Stimulated activated CD4-positive, alpha-beta T cell treated with anti-CD3 and anti-CD28 coated beads, Interleukin-1b, Interleukin-23, amount 100 ng/mL, for 48 hours (primary cell): Measurements from ENCODE around the gene PABPC1L.

Source experiments
- DNase-seq: peaks from one replicate; pipeline ENCODE4 v3.0.0-alpha.2; 2020

The PABPC1L gene

DNA sequence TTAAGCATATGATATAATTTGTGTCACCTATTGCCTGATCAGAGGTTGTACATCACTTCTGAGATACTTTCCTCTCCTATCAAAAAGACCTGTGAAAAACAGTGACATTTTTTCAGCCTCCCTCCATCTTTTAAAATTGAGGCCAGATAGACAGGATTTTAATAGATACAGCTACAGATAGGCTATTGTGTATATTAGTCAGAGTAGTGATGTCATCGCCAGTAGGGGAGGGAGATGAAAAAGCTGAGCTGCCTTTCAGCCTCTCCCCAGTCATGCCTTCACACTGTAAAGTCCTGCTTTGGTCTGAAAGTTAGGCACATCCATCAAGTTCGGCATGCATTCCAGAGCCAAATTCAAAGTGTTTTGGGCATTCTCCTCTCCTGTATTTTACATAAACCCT, 7.9 kb upstream of the PABPC1L start:
- no peak for DNase-seq

DNA sequence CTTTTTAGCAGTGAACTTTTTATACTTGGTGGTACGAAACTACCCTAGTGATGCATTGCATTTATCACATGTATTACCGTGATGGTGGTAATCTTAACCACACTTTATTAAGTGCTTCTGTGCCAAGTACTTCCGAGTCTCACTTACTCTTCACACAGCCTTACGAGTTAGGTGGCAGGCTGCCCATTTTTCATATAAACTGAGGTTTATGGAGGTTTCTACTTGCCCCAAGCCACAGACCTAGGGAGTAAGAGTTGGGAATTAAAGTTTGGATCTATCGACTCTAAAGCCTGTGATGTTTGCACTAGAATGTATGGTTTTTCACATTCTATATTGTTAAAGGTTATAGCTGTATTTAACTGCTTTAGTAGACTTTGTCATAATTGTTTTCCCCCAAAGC, 5.5 kb upstream of the PABPC1L start:
- no peak for DNase-seq

DNA sequence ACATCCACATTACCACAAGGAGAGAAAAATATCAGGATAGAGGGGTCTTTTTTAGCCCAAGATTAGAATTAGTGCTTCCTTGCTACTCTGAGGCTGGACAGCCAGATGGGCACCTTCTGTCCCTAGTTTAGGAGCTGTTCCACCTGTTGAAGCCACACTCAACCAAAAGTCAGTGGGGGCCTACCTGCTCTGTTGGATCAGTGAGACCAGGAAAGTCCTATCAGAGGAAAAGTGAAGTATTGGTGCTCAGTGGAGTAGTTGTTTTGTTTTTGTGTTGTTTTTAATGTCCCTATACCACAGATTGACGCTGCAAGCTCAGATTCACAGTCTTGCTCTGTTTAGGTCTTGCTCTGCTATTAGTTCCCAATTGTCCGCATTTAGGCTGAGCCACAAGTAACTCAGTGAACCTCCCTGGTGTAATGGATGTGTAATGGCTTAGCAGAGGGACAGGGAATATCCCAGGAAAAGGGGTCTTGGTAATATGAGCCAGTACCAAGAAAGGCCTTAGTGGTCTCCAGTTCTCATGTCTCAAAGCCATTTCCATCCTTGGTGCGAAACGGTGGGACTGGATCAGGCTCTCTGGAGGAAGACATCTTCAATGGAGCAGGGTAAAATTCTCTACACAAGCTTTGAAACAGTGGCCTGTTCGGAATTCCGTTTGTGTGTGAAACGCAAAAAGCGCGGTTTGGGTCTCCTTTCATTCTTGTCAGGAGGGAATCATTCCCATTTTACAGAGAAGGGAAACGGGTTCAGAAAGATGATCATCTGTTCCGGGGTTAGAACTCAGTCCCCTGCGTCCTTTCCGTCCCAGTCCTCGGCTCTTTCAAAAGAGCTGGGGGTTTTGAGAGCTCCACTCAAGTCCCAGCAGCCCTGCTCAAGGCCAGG, 631 bp upstream of the PABPC1L start:
- no peak for DNase-seq

DNA sequence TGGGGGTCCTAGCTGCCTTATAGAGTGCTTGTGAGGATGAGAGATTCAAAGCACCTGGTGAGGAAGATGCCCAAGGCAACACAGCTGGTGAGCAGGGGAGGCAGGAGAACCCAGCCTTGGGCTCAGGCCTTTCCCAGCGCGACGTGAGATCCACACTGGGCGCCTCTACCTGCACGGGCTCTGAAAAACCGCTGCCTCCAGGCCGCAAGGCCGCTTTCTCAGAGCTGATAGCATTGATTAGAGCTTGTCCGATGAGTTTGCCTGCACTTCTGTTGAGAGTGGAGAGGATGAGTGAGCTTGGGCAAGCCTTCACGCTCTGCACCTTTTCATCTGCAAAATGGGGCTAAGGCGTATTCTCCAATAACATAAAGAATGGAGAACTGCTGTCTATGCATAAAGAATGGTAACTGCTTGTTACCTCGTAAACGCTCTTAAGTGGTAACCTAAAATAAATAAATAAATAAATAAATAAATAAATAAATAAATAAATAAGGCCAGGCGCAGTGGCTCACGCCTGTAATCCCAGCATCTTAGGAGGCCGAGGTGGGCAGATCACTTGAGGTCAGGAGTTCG, 916 bp downstream of the PABPC1L start:
- DNase-seq: no peak

DNA sequence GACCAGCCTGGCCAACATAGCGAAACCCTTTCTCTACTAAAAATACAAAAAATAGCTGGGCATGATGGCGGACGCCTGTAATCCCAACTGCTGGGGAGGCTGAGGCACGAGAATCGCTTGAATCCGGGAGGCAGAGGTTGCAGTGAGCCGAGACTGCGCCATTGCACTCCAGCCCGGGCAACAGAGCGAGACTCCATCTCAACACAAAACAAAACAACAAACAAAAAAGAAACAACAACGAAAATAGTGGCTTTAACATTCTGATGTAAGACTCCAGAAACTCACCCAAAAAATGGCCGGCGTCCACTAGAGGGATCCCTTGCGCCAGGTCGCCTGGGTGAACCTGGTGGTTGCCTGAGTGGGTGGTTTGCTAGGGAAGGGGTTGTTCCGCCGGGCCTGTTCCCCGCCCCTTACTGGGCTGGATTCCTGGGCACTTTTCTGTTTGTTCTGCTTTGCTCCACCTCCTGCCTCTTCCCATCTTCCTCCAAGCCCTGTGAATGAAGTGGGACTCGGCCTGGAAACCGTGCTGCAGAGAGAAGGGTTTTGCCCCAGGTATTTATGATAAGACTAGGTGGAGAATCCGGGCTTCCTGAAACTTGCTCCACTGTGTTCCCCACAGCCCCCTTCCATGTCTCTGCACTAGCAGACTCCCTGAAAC, 1.5 kb downstream of the PABPC1L start:
- DNase-seq: peak; percentile 48

DNA sequence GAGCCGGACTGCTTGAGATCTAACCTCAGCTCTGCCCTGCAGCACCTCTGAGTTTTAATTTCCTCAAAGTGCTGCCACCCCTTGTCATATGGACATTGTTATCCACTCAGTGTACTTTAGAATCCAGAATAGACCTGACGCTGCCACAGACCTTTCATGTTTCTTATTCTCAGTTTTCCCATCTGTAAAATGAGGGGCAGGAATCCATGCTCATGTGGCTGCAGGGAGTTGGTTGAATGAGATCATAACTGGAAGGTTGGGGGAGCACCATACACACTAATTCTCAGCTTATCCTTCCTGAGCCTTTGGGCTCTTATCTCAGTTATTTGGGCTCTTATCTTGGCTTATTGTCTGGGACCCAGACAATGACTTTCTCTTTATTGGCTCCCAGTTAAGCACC, 2.3 kb downstream of the PABPC1L start:
- DNase-seq: no peak

DNA sequence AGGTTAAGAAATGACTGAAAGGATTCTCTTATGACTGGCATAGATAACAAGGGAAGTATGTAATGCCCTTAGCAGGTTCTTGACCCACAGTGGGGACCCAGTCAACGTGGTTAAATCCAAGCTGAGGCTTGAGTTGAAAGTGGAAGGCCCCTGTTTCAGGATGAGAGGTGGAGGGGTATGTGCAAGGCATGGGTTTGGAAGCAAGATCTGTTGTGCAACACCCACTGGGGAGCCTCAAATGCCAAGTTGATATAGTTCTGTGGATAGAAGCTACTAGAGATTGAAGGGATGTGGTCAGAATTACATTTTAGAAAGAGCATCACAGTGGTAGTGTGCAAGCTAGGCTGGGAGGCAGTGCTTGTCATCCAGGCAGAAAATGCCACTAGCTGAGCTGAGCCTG, 5.1 kb downstream of the PABPC1L start:
- peak; percentile 33 for DNase-seq

DNA sequence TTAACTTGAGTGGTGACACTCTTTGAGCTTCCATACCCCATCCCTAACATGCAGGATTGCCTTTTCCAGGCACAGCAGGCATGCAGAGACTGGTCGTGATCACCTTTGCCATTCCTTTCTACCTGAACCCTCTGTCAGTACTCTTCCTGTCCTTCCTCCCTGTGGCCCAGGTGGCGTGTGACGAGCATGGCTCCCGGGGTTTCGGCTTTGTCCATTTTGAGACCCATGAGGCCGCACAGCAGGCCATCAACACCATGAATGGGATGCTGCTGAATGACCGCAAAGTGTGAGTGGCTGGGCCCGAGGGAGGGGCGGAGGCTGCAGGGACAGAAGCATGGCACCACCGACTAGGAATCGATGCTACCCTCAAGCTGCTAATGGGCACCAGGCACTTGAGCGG, 6.7 kb downstream of the PABPC1L start:
- no peak for DNase-seq

DNA sequence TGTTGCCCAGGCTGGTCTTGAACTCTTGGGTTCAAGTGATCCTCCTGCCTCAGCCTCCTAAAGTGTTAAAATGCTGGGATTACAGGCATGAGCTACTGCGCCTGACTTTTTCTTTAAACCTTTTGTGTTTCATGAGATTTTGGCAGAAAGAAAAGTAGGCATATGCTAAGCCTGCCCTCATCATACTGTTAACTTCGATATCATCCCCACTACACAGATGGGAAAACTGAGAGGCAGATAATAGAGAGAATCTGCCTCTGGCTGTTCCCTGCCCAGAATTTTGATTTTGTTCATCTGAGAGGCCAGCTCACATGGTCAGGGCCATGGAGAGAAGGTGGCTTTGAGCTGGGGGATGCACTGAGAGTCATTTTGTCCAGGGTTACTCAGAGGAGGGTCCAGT, 7.5 kb downstream of the PABPC1L start:
- no peak for DNase-seq

DNA sequence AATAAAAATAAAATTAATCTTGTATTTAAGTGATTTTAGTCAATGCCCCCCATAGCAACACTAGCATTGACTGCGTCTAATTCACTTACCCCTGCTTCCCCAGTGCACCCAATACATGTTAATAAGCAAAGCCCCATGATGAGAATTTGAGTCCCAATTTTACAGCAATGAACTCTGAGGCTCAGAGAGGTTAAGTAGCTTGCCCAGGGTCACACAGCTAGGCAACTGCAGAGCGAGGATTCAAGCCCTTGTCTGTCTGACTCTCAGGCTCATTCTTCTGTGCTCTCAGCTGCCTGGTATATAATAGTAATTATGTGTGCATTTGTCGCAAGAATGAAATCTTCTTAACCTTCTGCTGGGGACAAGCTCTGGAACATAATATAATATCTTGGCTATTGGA, 8.5 kb downstream of the PABPC1L start:
- no peak for DNase-seq

DNA sequence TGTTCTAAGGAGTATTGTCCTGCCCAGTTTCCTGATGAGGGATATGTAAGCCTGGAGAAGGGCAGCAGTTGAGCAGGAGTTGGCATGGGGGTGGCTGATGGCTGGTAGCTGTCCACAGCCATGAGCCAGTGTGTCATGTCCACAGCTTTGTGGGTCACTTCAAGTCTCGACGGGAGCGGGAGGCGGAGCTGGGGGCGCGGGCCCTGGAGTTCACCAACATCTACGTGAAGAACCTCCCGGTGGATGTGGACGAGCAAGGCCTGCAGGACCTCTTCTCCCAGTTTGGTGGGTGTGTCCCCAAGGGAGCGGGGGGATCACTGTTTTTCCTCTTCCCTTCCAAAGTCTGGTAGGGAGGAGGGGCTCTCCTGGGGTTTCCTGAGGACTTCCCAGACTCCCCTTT, 8.9 kb downstream of the PABPC1L start:
- no peak for DNase-seq

DNA sequence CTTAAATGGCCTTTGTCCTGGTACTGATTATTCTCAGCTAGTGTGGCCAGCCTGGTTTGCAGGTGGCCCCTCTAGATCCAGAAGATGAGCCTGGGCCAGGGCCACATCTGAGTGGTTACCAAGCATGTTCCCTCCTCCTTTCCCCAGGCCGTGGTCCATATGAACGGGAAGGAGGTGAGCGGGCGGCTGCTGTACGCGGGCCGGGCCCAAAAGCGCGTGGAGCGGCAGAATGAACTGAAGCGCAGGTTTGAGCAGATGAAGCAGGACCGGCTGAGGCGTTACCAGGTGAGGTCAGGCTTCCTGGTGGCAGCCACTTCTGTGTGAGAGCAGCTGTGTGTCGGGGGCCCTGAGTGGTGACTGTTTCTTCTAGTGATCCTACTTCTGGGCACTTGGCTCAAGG, 11.6 kb downstream of the PABPC1L start:
- DNase-seq: no peak

DNA sequence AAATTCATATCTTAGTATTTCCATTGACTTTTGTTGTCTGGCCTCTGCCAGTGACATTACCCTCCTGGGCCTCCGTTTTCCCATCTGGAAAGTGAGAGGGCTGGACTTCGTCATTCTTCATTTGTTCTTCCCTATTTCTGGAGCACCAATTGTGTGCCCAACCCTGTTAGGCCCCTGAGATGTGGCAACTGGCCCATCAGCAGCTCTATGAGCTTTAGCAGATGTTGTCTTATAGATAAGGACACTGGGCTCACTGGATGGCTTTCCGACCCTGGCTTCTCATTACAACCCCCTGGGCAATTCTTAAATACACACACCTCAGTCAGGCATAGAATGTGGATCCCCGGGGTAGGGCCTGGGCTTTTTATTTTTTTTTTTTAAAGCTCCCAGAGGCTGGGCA, 14.7 kb downstream of the PABPC1L start:
- no peak for DNase-seq

DNA sequence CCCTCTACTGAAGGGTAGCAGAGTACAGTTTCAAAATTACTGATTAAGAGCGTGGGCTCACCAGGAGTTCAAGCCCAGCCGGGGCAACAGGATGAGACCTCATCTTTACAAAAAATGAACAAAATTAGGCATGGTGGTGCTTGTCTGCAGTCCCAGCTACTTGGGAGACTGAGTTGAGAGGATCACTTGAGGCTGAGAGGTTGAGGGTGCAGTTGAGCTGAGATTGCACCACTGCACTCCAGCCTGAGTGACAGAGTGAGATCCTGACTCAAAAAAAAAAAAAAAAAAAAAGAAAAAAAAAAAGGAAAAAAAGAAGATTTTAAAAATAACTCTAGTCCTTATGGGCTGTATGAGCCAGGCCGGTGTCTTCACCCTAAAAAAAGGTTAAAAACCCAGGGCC, 18.7 kb downstream of the PABPC1L start:
- no peak for DNase-seq

DNA sequence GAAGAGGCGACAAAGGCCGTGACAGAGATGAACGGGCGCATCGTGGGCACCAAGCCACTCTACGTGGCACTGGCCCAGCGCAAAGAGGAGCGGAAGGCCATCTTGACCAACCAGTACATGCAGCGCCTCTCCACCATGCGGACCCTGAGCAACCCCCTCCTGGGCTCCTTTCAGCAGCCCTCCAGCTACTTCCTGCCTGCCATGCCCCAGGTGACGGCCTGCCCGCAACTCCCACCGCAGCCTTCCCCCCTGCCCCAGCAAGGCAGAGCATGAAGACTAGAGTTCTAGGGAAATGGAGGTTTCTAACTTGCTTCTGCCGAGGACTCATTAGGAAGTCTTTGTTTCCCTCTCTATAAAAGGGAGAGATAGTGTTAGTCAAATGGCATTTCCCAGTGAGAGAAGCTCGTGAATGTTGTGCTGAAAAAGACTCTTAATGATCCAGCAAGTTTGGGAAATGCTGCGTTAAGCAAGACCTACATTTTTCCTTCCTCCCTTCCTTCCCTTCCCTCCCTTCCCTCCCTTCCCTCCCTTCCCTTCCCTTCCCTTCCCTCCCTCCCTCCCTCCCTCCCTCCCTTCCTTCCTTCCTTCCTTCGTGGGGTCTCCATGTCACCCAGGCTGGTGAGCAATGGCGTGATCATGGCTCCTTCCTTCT, 20.8 kb downstream of the PABPC1L start:
- DNase-seq: no peak

DNA sequence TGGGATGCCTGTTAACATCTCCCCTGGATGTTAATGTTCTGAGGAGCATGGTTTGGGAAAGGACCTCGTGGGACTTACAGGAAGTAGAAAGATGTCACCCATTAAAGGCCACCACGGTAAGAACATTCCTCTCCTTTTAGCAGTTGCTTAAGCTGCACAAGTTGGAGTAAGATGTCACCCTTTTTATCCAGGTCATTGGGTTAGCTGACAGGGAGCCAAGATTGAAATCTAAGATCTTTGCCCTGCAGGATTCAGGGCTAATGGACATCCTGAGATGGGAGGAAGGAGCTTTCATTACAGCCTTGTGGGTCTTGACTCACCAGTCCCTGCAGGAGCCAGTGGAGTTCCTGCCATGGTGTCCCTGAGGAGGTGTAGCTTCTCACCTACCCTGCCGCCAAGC, 22.1 kb downstream of the PABPC1L start:
- no peak for DNase-seq

DNA sequence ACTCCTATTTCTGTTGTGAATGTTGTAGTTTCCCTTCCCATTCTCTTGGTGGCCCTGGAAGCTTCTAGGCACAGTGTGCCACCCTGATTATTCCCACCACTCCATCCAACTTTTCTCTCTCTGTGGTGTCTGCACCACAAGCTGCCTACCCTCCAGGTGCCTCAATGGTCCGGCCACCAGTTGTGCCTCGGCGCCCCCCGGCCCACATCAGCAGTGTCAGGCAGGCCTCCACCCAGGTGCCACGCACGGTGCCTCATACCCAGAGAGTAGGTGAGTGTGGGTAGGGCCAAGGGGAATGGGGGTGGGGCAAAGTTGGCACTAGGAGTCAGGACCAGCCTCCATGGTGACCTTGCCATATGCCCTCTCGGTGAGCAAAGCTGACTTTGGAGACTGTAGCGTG, 23.1 kb downstream of the PABPC1L start:
- no peak for DNase-seq

DNA sequence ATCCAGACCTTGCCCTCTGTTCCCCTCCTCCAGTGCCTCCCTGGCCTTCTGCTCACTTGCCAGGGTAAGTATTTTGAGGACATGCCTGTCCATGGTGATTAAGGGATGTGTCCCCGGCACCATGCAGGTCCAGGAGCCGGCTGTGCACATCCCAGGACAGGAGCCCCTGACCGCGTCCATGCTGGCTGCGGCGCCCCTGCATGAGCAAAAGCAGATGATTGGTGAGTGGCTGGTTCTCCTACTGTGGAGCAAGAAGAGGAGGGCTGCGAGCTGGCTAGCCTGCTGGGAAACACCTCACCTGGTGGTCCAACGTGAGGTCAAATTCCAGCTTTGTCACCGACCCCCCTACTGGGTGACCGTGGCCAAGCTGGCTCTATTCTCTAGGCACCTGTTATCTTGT, 26.6 kb downstream of the PABPC1L start:
- no peak for DNase-seq

DNA sequence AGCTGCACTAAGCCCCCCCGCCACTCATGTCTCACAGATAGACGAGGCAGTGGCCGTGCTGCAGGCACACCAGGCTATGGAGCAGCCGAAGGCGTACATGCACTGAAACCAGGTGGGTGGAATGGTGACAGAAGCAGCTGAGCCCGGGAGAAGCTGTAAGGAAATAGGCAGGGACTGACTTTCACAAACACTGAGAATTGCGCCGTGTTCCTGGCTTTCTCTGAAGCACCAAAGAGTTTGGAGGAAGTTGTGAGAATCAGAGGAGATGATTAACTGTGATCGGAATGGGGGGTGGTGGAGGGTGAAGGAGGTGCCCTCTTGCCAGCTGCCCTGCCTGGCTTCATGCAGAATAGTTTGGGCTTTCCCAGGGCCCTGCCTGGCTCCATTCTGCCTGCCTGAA, 28.8 kb downstream of the PABPC1L start:
- no peak for DNase-seq

DNA sequence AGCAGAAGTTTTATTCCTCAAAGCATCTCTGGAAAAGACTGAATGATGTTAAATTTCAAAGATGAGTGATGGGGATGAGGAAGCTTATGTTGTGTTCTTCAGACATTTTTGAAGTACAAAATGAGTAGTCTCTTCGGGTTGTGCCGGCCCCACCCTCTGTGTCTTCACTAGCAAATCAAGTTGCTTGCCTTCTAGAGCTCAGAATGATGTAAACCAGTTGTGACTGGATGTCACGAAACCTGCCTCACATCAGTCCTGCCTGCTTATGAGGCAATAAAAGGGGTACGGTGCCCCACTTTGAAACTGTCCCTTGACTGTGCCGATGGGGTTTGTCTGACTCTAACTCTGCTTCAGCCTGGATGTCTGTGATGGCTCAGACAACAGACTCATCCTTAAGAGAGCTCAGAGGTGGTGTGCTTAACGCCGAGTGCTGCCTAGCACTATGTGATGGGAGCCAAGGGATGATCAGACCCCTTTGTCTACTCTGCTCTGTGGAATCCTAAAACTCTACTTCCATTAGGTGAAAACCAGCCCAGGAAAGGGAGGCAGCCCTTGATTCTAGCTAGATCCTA, 31.3 kb downstream of the PABPC1L start:
- peak; percentile 10 for DNase-seq

DNA sequence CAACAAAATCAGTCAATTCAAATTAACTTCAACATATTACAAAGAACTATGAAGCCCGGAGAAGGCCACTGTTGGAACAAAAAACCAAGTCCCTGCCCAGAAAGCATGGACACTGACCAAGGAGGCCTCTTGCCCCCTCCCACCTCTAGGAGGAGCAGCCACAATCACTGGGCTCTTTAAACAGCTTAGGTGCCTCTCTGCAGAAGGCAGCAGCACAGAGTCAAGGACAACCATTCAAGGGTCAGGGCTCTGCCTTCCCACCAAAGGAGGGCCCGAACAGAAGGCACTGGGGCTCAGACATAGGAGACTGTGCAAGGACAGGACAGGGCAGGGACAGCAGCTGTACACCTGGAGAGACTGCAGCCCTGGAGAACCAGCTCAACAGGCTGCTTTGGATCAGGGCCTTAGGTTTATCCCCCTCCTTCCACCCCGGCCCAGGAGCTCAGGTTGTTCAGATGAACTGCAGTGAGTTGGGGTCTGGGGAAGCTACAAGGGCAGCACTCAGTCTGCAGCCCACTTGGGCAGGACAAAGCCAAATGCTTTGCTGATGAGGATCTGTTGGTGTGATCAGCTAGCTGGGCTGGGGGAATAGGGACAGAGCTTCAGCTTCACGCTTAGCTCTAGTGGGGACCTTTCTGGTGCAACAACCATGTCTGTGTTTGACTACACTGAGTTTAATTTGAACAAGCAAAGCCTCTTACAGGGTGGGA, 32.6 kb downstream of the PABPC1L start:
- DNase-seq: no peak

DNA sequence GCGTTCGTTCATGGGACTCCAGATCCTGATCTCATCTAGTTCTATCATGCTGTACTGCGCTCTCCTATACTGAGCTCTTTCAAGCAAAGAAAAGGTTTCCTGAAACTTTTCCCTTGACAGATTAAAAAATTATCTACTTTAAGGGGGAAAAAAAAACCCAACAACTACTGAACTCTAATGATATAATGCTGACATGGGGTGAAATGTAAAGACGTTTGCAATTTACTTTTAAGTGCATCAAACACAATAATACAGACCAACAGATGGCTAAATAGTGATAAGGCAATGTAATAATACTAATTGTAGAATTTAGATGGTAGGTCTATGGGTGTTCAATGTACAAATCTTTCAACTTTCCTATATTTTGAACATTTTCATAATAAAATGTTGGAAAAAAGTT, 34.0 kb downstream of the PABPC1L start:
- no peak for DNase-seq

DNA sequence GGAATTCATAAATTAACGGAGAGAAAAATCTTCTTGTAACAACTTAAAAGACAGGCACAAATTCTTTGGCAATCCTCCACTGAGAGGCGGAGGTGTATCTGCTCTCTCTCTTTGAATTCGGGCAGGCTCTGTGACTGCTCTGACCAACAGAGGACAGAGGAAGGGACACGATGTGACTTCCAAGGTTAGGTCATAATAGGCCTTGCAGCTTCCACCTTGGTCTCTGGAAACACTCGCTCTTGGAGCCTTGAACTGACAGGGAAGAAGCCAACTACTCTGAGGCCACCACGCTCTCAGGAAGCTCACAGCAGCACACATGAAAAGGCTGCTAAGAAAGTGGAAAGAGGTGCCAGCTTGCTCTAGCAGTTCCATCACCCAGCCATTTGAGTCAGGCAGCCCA, 35.4 kb downstream of the PABPC1L start:
- DNase-seq: no peak
